Osteocyte (in vitro differentiated cells): ENCODE results near the gene ANKRD13C. TPM values are rescaled to one million over a fixed set of nuclear protein-coding genes. Genes with fewer than 3 reads are reported as not detected.

Experiments used
- DNase-seq: peaks from one replicate; pipeline ENCODE4 v3.0.0; 2021; ENCODE audit warnings: mixed read lengths; ENCODE audit not compliant: unreplicated experiment; ENCODE audit errors: extremely low spot score
- H3K27ac Mint-ChIP-seq: one replicate; pipeline ENCODE4 v1.8.0; 2021; ENCODE audit warnings: mild to moderate bottlenecking, mixed read lengths; ENCODE audit not compliant: unreplicated experiment
- H3K27me3 Mint-ChIP-seq: one replicate; pipeline ENCODE4 v1.8.0; 2021; ENCODE audit warnings: mixed read lengths; ENCODE audit not compliant: unreplicated experiment
- H3K36me3 Mint-ChIP-seq: one replicate; pipeline ENCODE4 v1.8.0; 2021; ENCODE audit warnings: mixed read lengths; ENCODE audit not compliant: unreplicated experiment
- H3K4me1 Mint-ChIP-seq: one replicate; pipeline ENCODE4 v1.8.0; 2021; ENCODE audit warnings: mixed read lengths; ENCODE audit not compliant: unreplicated experiment
- H3K4me3 Mint-ChIP-seq: one replicate; pipeline ENCODE4 v1.8.0; 2021; ENCODE audit warnings: mild to moderate bottlenecking, moderate library complexity, mixed read lengths; ENCODE audit not compliant: unreplicated experiment
- H3K9me3 Mint-ChIP-seq: one replicate; pipeline ENCODE4 v1.8.0; 2021; ENCODE audit warnings: mixed read lengths; ENCODE audit not compliant: unreplicated experiment
- total RNA-seq: library from RNA; stranded (reverse); gene quantifications from 2 replicates; pipeline ENCODE4 v1.2.1, GENCODE V29; 2021
- TF ChIP-seq, protein P1 (sequence below): fragments of 200-600 bp; sonication (generic); IDR thresholded peaks from 2 replicates; pipeline ENCODE4 v1.5.0; 2021; ENCODE audit warnings: antibody characterized with exemption, mild to moderate bottlenecking, moderate library complexity

Gene ANKRD13C
- total RNA-seq, 1 donor from 2014 or later, result 27.4 TPM

DNA sequence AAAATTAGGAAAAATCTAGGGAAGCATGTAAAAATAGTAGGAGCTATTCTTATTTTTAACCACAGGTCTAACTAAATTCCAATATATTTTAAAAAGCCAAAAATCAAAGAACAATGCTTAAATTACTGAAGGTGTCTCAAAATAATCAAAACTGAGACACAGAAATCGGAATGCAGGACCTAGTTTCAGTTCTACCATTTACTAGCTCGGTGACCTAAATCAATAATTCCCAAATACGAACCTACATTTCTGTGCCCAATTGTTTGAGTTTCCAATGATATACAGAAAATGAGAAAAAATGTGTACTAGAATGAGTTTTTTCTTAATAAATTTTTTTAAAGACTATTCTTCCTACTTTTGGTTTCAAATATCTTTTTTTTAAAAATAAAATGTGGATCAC is 37.4 kb downstream of the ANKRD13C start:
- no peak overlapping the region for H3K27ac Mint-ChIP-seq
- H3K4me3 Mint-ChIP-seq, result no peak overlapping the region
- TF ChIP-seq, protein P1, sequence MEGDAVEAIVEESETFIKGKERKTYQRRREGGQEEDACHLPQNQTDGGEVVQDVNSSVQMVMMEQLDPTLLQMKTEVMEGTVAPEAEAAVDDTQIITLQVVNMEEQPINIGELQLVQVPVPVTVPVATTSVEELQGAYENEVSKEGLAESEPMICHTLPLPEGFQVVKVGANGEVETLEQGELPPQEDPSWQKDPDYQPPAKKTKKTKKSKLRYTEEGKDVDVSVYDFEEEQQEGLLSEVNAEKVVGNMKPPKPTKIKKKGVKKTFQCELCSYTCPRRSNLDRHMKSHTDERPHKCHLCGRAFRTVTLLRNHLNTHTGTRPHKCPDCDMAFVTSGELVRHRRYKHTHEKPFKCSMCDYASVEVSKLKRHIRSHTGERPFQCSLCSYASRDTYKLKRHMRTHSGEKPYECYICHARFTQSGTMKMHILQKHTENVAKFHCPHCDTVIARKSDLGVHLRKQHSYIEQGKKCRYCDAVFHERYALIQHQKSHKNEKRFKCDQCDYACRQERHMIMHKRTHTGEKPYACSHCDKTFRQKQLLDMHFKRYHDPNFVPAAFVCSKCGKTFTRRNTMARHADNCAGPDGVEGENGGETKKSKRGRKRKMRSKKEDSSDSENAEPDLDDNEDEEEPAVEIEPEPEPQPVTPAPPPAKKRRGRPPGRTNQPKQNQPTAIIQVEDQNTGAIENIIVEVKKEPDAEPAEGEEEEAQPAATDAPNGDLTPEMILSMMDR, result no peak
- DNase-seq, result no peak
- no peaks in the 10 kb centered on the region for H3K27me3 Mint-ChIP-seq
- H3K9me3 Mint-ChIP-seq, result no peaks in the 10 kb centered on the region
- H3K36me3 Mint-ChIP-seq, result peaks cover 4% of the 10 kb centered on the region
- H3K4me1 Mint-ChIP-seq, result peaks cover 12% of the 10 kb centered on the region

DNA sequence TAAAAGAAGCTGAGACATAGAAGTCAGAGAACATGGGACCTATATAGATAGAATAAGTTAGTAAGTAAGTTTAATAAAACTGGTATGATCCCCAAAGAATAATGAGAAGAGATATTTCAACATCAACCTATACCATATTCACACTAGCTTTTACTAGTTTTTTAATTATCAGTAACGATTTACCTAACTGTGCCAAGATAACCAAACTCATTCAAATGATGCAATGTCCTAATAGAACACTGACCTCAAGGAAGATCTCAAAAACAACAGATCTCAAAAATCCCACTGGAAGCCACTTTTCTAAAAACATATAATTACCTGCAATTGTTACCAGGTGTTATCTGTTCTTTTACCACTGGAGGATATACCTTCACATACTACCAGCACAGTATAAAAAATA is 38.7 kb downstream of the ANKRD13C start:
- no peaks in the 10 kb centered on the region for H3K9me3 Mint-ChIP-seq
- H3K27ac Mint-ChIP-seq, result no peak overlapping the region
- no peaks in the 10 kb centered on the region for H3K36me3 Mint-ChIP-seq
- H3K4me1 Mint-ChIP-seq, result peaks cover 12% of the 10 kb centered on the region
- no peaks in the 10 kb centered on the region for H3K27me3 Mint-ChIP-seq
- H3K4me3 Mint-ChIP-seq, result no peak overlapping the region
- TF ChIP-seq, protein P1, result no peak
- DNase-seq, result no peak

DNA sequence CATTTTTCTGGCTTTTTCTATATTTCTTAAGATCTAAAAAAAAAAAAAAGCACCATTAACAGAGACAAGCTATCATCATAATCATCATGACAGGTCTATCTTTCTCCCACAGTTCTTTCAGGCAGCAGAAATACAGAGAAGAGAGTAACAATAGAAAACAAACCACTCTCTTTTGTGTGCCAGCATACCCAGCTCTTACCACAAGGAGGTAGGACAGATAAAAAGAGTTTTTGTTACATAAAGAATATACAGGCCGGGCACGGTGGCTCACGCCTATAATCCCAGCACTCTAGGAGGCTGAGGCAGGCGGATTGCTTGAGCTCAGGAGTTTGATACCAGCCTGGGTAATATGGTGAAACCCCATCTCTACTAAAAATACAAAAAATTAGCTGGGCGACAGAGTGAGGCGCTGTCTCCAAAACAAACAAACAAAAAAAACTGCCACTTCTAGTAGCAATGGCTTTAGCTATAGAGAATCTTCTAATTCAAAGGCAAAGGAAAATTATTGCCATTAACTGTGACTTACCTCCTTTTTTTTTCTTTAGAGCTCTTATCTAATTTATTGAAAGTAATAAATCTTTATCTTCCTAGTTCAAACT is 39.7 kb downstream of the ANKRD13C start:
- TF ChIP-seq, protein P1, result no peak
- no peak for DNase-seq
- H3K27ac Mint-ChIP-seq, result no peak overlapping the region
- no peaks in the 10 kb centered on the region for H3K36me3 Mint-ChIP-seq
- no peak overlapping the region for H3K4me3 Mint-ChIP-seq
- no peaks in the 10 kb centered on the region for H3K27me3 Mint-ChIP-seq
- peaks cover 6% of the 10 kb centered on the region for H3K4me1 Mint-ChIP-seq
- H3K9me3 Mint-ChIP-seq, result no peaks in the 10 kb centered on the region

DNA sequence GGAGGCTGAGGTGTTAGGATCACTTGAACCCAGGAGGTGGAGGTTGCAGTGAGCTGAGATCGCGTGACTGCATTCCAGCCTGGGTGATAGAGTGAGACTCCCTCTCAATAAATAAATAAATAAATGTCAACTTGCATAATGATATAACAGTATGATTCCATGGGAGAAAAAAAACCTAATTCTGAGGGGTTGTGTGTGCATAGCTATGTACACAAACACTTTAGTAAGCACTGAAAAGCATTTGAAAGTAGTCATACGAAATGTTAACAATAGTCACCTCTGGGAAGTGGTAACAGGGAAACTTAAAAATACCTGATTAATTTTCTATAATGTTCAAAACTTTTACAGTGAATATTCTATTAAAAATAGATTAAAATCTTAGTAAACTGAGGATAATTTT is 43.2 kb downstream of the ANKRD13C start:
- Mint-ChIP-seq H3K4me1 (no peaks in the 10 kb centered on the region), H3K27ac (no peak overlapping the region), H3K4me3 (no peak overlapping the region), H3K36me3 (peaks cover 10% of the 10 kb centered on the region), H3K9me3 (no peaks in the 10 kb centered on the region), H3K27me3 (no peaks in the 10 kb centered on the region)
- TF ChIP-seq, protein P1, result no peak
- DNase-seq, result no peak

DNA sequence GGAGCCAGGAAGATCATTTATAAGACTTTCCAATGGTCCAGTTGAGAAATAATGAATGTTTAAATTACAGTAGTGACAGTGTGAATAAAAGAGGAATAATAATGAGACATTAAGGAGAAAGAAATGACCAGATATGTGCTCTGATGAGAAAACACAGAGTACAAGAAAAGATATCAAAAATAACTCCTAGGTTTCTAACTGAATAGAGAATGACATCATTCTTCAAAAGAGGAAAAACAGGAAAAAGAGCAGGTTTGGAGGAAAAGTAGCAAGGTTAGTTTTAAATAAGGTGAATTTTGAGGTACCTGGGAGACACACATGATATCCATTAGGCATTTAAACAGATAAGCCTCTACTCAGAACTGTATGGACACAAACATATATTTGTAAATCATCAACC is 55.0 kb downstream of the ANKRD13C start:
- no peak overlapping the region for H3K27ac Mint-ChIP-seq
- no peak overlapping the region for H3K4me3 Mint-ChIP-seq
- no peak for DNase-seq
- no peaks in the 10 kb centered on the region for H3K4me1 Mint-ChIP-seq
- H3K36me3 Mint-ChIP-seq, result peaks cover 40% of the 10 kb centered on the region
- no peaks in the 10 kb centered on the region for H3K9me3 Mint-ChIP-seq
- TF ChIP-seq, protein P1, result no peak
- no peaks in the 10 kb centered on the region for H3K27me3 Mint-ChIP-seq
